Heart left ventricle (tissue), 16 donors: Measurements from ENCODE around the gene KRT35. TPM values are rescaled to one million over a fixed set of nuclear protein-coding genes. Genes with fewer than 3 reads are reported as not detected.

Source experiments
- ATAC-seq, 4 donors: fragments of 200-7000 bp; cut with Tn5 transposase; one replicate each; pipeline ENCODE4 v1.9.1; 2020 to 2022; ENCODE audit warnings: moderate library complexity in 4 of 4, mild to moderate bottlenecking in 3 of 4, moderate number of reproducible peaks in 1 of 4
- DNase-seq, 5 donors: peaks; one replicate each; pipeline ENCODE4 v3.0.0-alpha.2; 2020
- H3K27ac ChIP-seq, 12 donors: fragments of 200-600 bp; sonication (generic) in 4 of 12; one replicate each; pipeline versions ENCODE4 v1.5.0 to v1.8.0; 2016 to 2022; ENCODE audit warnings: mild to moderate bottlenecking in 2 of 12
- H3K27me3 ChIP-seq, 9 donors: fragments of 200-600 bp; sonication (generic) in 2 of 9; one replicate each; pipeline versions ENCODE4 v1.5.1 to v1.8.0; 2016 to 2022; ENCODE audit warnings: mild to moderate bottlenecking in 3 of 9
- H3K36me3 ChIP-seq, 9 donors: fragments of 200-600 bp; sonication (generic) in 2 of 9; one replicate each; pipeline versions ENCODE4 v1.5.0 to v1.8.0; 2018 to 2022; ENCODE audit warnings: mild to moderate bottlenecking in 2 of 9
- H3K4me1 ChIP-seq, 12 donors: fragments of 200-600 bp; sonication (generic) in 4 of 12; one replicate each; pipeline versions ENCODE4 v1.5.0 to v1.8.0; 2016 to 2022; ENCODE audit warnings: mild to moderate bottlenecking in 3 of 12
- H3K4me3 ChIP-seq, 12 donors: fragments of 200-600 bp; sonication (generic) in 4 of 12; one replicate each; pipeline versions ENCODE4 v1.5.0 to v1.8.0; 2017 to 2022; ENCODE audit warnings: mild to moderate bottlenecking in 9 of 12, moderate library complexity in 4 of 12
- H3K9me3 ChIP-seq, 12 donors: fragments of 200-600 bp; sonication (generic) in 4 of 12; one replicate each; pipeline versions ENCODE4 v1.5.0 to v1.8.0; 2016 to 2022; ENCODE audit warnings: mild to moderate bottlenecking in 1 of 12
- POLR2A ChIP-seq, 2 donors: fragments of 450-650 bp; IDR thresholded peaks; one replicate each; pipeline ENCODE4 v1.6.1; 2017; ENCODE audit warnings: antibody characterized with exemption in 2 of 2, mild to moderate bottlenecking in 2 of 2, moderate library complexity in 2 of 2
- WGBS, 4 donors: extraction: QIAGEN DNeasy Blood & Tissue Kit in 2 of 4; methylation state at CpG; one replicate each; pipeline versions ENCODE4 v1.1.5 to v1.1.7; 2013 to 2018; 5-methylcytosine and 5-hydroxymethylcytosine counted together
- intact Hi-C, 10 donors: fragments of 100-400 bp; cut with DNase I; formaldehyde crosslinking; loops; one replicate each; pipeline versions ENCODE4 v1.11.1 to v1.14.2; 2022
- polyA plus RNA-seq, 2 donors: library from polyadenylated mRNA; stranded (reverse); fragments of 200-250 nt; gene quantifications; one replicate each; pipeline ENCODE4 v1.2.3, GENCODE V29; 2013
- total RNA-seq, 9 donors: library from RNA; depleted of rRNA in 2 of 9; stranded (reverse); fragments of >200 nt in 2 of 9; fragmentation: NEBNext Ultra II Directional in 3 of 9; extraction: Animal tissue kit (Norgen Biotek cat#: 25700) in 3 of 9; gene quantifications; one replicate each; pipeline versions ENCODE4 v1.1.0 to v1.2.4, GENCODE V29; 2016 to 2023
- TF ChIP-seq, protein P1 (sequence below), 12 donors: fragments of 200-600 bp; sonication (generic) in 4 of 12; IDR thresholded peaks; one replicate each; pipeline versions ENCODE4 v1.5.0 to v1.8.0; 2018 to 2022; ENCODE audit warnings: antibody characterized with exemption in 12 of 12, mild to moderate bottlenecking in 5 of 12
- donor health status: ischemic (EF 13 %, LVEDD 7.1; RV severe dilation, severe dysfunction).
- donor health status: healthy with polysubstance abuse.
- donor health status: DM: no; HTN: yes; CAD: no.
- donor health status: DM: no; HTN: no; CAD: no.
- donor health status: ischemic (EF 25% LVEDD 6.9; RV normal size, moderate dysfunction).
- donor health status: ischemic (EF 25% LVEDD 5.7; RV mildly dilated, moderate dysfunction).
- donor health status: healthy.
- donor health status: DM: yes; HTN: yes; CAD: no.
- donor health status: ischemic (EF 35%, LVEDD 5.7; RV mildly dilated, moderate dysfunction).
- donor health status: nonischemic (EF 11% LVEDD 7.7; RV severe dilation, severe dysfunction).
- donor health status: DM: yes; HTN: yes; CAD: no.
- donor health status: PGD.
- donor health status: ischemic (EF 29% LVEDD 5.4; RV normal size, mild dysfunction).
- donor health status: nonischemic (EF 23%, LVEDD 6.1; RV moderate dilation, normal function).

The KRT35 gene
- total and polyA plus RNA-seq, 11 donors, result not detected

DNA sequence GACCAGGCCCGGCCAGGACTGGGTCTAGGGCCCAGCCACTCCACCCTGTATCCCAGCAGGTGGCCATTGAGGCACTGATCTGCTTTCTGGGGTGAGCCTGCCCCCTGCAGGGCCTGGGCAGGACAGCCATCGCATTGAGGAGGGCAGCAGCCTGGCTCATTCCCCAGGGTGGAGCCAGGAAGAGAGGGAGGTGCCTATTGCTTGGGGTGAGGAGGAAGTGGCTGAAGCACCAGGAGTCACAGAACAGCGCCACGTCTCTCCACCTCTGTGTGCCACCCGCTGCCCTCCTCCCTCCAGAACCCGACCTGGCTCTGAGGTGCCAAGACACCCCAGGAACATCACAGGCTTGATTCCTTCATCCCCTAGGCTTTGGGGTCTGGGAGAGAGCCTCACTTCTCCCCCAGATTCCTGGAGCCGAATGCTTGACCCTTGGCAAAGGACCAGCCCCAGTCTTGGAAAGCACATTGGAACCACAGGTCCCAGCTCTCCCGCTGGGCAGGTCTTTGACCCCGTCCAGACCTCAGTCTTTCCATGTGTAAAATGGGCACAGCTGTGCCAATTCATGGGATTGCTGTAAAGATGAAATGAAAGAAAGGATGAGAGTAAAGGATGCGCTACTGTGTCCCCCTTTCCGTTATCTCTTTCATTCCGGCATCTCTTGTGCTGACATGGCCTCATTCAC lies 16.0 kb upstream of the KRT35 start:
- intact Hi-C loops, result loop anchor here in 4 of 10 donors (5.0 to 10.0 kb wide), 3 partner anchors 92 to 592 kb away; no protein-coding TSS in a partner anchor
- Histone ChIP-seq H3K27ac (peak overlapping the region in 1 of 12 donors; percentile 71), H3K27me3 (peaks cover 0 to 7% (median 0%) of the 10 kb centered on the region in 9 donors), H3K36me3 (no peaks in the 10 kb centered on the region), H3K9me3 (no peaks in the 10 kb centered on the region), H3K4me3 (no peak overlapping the region), H3K4me1 (peaks cover 0 to 40% (median 0%) of the 10 kb centered on the region in 12 donors)
- ATAC-seq, result peak; percentile 69 to 87 (median 86)
- 57 to 72% (median 59%) methylated on average over 9 to 12 of the region's 12 CpGs for WGBS, 4 donors
- TF ChIP-seq, protein P1, sequence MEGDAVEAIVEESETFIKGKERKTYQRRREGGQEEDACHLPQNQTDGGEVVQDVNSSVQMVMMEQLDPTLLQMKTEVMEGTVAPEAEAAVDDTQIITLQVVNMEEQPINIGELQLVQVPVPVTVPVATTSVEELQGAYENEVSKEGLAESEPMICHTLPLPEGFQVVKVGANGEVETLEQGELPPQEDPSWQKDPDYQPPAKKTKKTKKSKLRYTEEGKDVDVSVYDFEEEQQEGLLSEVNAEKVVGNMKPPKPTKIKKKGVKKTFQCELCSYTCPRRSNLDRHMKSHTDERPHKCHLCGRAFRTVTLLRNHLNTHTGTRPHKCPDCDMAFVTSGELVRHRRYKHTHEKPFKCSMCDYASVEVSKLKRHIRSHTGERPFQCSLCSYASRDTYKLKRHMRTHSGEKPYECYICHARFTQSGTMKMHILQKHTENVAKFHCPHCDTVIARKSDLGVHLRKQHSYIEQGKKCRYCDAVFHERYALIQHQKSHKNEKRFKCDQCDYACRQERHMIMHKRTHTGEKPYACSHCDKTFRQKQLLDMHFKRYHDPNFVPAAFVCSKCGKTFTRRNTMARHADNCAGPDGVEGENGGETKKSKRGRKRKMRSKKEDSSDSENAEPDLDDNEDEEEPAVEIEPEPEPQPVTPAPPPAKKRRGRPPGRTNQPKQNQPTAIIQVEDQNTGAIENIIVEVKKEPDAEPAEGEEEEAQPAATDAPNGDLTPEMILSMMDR (IDR thresholded peaks at IDR 0.05), result peak; percentile 19 to 66 (median 52)
- no peak for TF ChIP-seq POLR2A (IDR thresholded peaks at IDR 0.05)
- DNase-seq, result peak; percentile 52 to 79 (median 68)

DNA sequence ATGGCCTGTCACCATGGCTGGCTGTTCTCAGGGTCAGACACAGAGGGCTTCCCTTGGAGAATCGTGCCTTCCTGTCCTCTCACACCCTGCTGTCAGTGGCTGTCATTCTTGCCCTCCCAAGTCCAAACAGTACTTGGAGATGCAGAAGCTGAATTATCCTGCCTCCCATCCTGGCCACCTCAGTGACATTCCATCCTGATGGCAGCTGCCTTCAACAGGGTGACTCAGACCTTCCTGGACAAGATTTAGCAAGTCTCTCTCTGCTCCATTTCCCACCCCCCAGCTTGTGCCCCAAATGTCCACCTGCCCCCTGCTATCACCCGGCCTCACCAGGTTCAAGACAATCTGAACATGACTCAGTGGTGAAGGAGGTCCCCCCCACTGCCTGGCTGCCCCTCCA lies 13.6 kb upstream of the KRT35 start:
- H3K27ac ChIP-seq, result no peak overlapping the region
- peaks cover 0 to 4% (median 0%) of the 10 kb centered on the region in 9 donors for H3K27me3 ChIP-seq
- H3K36me3 ChIP-seq, result no peaks in the 10 kb centered on the region
- H3K4me1 ChIP-seq, result peaks cover 0 to 51% (median 0%) of the 10 kb centered on the region in 12 donors
- ATAC-seq, result peak in 2 of 4 donors; percentile 77 to 81
- no peaks in the 10 kb centered on the region for H3K9me3 ChIP-seq
- TF ChIP-seq, protein P1 (IDR thresholded peaks at IDR 0.05), result no peak
- no peak for TF ChIP-seq POLR2A (IDR thresholded peaks at IDR 0.05)
- WGBS, 4 donors, result 38 to 64% (median 51%) methylated on average over 2 of the region's 2 CpGs
- H3K4me3 ChIP-seq, result no peak overlapping the region
- DNase-seq, result no peak
- intact Hi-C loops, result loop anchor here in 3 of 10 donors (10.0 kb wide), 2 partner anchors 90 to 590 kb away; no protein-coding TSS in a partner anchor

DNA sequence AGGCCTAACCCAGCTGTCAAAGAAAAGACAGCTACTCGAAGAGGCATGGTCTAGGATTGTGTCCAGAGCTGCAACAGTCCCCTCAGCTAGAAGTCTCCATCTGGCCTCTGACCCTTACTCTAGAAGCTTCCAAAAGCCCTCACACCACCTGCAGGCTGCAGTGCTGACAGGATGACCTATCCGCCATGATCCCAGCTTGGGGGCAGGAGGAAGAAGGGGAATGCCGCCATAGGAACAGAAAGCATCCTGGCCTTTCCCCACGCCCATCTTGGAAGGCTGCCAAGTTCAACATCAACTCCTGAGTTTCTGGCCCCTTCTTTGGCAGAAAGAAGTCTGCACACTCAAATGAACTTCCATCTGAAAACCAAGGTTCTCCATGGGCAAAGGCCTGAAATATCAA lies 11.8 kb upstream of the KRT35 start:
- Histone ChIP-seq H3K36me3 (no peaks in the 10 kb centered on the region), H3K4me3 (no peak overlapping the region), H3K27me3 (peaks cover 0 to 5% (median 0%) of the 10 kb centered on the region in 9 donors), H3K27ac (peak overlapping the region in 1 of 12 donors; percentile 62), H3K4me1 (peaks cover 0 to 42% (median 0%) of the 10 kb centered on the region in 12 donors), H3K9me3 (no peaks in the 10 kb centered on the region)
- DNase-seq, result peak in 2 of 5 donors; percentile 34 to 38
- intact Hi-C loops, result loop anchor here in 3 of 10 donors (10.0 kb wide), 2 partner anchors 88 to 588 kb away; no protein-coding TSS in a partner anchor
- 31 to 41% (median 36%) methylated on average over 4 of the region's 4 CpGs for WGBS, 4 donors
- no peak for ATAC-seq
- TF ChIP-seq, protein P1 (IDR thresholded peaks at IDR 0.05), result no peak
- TF ChIP-seq POLR2A (IDR thresholded peaks at IDR 0.05), result no peak

DNA sequence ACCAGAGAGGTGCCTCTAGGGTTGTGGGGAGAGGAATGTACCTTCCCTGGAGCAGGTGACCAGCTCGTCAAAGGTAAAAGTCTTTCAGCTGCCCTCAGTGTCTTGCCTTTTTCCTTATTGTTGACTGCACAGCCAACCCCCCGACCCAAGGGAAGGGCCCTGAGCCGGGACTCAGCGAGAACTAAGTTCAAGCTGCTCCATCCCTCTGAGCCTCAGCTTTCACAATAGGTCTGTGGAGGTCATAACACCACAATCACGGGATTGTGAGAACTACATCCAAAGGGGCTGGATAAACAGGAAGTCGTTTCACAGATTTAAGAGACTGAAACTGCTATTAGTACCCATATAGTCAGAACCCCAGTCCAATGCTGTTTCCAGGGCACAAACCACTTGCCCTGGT lies 11.4 kb upstream of the KRT35 start:
- H3K36me3 ChIP-seq, result no peaks in the 10 kb centered on the region
- TF ChIP-seq, protein P1 (IDR thresholded peaks at IDR 0.05), result no peak
- no peak for TF ChIP-seq POLR2A (IDR thresholded peaks at IDR 0.05)
- peaks cover 0 to 37% (median 0%) of the 10 kb centered on the region in 12 donors for H3K4me1 ChIP-seq
- no peak overlapping the region for H3K4me3 ChIP-seq
- ATAC-seq (peak in 1 of 4 donors; percentile 19), DNase-seq (no peak)
- 53 to 71% (median 57%) methylated on average over 6 of the region's 6 CpGs for WGBS, 4 donors
- peak overlapping the region in 1 of 12 donors; percentile 62 for H3K27ac ChIP-seq
- H3K27me3 ChIP-seq, result peaks cover 0 to 5% (median 0%) of the 10 kb centered on the region in 9 donors
- intact Hi-C loops, result loop anchor here in 3 of 10 donors (10.0 kb wide), 2 partner anchors 88 to 588 kb away; no protein-coding TSS in a partner anchor
- H3K9me3 ChIP-seq, result no peaks in the 10 kb centered on the region
